GM12864 (cell line): Measurements from ENCODE around the gene DSCAML1.

Experiments used
- DNase-seq: peaks from one replicate; pipeline ENCODE4 v3.0.0-alpha.2; 2011; ENCODE audit warnings: low read depth
- H3K4me3 ChIP-seq: 2 replicates; pipeline ENCODE4 v1.5.1; 2011; ENCODE audit warnings: mild to moderate bottlenecking, low read depth, low read length, control low read depth
- TF ChIP-seq, protein P1 (sequence below): IDR thresholded peaks from 2 replicates; pipeline ENCODE4 v1.5.1; 2011; ENCODE audit warnings: low read depth, mild to moderate bottlenecking, moderate library complexity, low read length, control low read depth, inconsistent platforms; ENCODE audit errors: missing control alignments

The DSCAML1 gene

DNA sequence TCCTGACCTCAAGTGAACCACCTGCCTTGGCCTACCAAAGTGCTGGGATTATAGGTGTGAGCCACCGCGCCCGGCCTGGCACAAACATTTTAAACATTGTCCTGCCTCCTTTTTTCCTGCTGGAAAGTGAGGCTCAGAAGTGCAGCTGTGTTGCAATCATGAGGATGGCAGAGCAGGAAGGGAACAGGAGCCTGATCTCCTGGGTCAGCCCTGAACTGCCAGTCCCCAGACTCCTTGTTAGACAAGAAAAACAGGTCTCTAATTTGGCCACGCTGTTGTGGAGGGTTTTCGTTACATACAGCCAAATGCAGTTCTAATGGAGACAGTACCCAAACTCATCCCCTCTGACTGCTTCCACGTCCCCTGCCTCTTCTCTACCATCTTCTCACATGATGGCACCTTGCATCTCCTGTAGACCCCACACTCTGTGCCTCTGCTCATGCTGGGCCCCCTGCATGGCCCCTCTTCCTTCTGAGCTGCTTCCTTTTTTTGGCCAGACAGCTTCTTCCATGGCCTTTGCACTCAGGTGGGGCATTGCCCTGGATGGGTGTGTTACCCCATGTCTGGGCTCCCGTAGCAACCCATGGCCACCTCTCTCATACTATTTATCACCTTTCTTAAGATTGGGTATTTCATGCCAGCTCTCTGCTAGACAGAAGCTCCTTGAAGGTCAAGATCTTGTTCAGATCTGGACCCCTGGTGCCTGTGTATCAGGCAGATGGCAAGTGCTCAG lies 242.2 kb downstream of the DSCAML1 start:
- H3K4me3 ChIP-seq, result no peak overlapping the region
- TF ChIP-seq, protein P1, sequence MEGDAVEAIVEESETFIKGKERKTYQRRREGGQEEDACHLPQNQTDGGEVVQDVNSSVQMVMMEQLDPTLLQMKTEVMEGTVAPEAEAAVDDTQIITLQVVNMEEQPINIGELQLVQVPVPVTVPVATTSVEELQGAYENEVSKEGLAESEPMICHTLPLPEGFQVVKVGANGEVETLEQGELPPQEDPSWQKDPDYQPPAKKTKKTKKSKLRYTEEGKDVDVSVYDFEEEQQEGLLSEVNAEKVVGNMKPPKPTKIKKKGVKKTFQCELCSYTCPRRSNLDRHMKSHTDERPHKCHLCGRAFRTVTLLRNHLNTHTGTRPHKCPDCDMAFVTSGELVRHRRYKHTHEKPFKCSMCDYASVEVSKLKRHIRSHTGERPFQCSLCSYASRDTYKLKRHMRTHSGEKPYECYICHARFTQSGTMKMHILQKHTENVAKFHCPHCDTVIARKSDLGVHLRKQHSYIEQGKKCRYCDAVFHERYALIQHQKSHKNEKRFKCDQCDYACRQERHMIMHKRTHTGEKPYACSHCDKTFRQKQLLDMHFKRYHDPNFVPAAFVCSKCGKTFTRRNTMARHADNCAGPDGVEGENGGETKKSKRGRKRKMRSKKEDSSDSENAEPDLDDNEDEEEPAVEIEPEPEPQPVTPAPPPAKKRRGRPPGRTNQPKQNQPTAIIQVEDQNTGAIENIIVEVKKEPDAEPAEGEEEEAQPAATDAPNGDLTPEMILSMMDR, result no peak
- no peak for DNase-seq

DNA sequence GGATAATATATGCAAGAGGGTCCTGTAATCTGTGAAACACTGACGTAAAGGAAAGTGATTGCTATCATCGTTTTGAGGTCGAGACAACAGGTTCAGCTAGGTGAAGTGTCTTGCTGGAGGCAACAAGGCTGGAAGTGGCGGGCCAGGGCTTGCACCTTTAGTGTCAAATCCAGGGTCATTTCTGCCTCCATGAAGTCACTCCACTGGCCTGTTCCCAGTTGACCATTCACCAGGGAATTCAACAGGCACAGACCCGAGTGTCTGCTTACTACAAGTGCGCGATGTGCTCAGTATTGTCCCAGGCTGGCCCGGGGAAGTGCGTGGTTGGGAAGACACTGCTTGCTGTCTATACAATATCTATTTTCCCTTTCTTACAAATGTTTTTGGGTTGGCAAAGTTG lies 244.4 kb downstream of the DSCAML1 start:
- TF ChIP-seq, protein P1, result no peak
- DNase-seq, result no peak
- no peak overlapping the region for H3K4me3 ChIP-seq

DNA sequence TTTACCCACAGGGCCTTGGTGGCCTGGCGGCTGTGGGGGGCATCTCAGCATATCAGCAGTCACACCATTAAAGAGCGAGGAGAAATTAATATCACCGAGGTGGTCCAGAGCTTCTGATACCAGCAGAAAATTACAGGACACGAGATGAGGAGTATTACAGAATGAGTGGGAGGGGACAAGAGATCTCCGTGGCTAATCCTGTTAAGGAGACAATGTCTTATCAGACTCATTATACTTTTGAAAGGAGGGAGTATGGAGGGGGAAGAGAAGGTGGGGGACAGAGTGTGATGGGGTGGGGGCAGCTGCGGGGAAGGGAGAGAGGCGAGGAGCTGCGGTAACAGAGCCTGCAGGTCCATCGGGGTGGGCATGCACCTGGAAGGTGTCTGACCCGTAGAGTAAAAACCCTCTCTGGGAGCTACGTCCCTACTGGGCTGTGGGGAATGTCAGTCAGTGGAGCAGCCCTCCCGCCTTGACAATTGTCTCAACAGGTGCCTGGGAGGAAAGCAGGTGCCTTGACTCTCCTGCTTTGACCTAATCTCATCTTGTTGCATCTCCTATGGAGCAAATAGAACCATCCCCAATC lies 245.2 kb downstream of the DSCAML1 start:
- TF ChIP-seq, protein P1, result no peak
- no peak for DNase-seq
- H3K4me3 ChIP-seq, result no peak overlapping the region

DNA sequence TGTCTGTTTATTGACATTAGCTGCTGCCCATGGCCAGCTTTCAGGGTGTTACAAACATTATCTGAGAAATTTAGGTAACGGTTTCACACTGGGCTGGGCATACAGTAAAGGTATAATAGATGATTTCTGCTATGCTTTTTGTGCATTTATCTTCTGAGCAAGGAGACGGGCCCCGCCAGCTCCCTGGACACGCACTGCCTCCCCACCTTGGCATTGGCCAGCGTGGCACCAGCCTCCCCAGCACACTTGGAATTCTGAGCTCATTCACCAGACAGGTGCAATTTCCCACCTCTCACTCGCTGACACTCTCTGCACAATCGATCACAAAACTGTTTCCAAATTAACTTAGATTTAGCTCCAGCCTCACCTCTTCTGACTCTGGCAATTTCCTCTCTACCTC lies 246.6 kb downstream of the DSCAML1 start:
- DNase-seq, result no peak
- TF ChIP-seq, protein P1, result no peak
- H3K4me3 ChIP-seq, result no peak overlapping the region

DNA sequence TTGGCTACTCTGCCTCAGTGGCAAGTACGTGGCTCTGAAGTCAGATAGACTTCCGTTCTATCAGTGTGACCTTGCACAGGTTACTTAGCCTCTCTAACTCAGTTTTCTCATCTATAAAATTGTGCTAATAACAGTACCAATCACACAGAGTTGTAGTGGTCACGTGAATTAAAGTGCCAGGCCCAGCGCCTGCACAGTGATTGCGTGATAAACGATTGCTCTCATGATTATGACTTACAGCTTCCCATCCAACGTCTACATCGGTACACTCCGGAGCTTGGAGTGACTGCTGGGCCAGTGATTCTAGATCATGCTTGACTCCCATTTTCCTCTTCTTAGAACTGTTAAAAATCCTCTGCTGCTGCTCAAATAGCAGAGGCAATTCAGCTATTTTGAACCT lies 247.6 kb downstream of the DSCAML1 start:
- TF ChIP-seq, protein P1, result no peak

DNA sequence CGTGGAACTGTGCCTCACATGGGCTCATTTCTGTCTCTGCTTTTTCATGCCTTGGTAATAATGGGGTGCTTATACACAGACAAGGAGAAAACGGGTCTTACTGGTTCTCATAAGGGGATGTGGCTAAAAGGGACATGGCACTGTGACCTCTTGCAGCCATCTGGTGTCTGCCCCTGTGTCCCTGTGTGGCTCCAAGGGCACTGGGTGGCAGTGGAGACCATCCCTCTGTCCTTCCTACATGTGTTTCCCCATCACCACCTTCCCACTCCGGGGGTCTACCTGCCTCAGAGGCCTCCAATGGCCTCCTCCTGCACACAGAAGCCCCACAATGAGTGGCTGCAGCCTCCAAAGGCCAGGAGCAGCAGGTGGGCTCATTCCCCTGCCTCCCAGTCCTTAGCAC lies 248.1 kb downstream of the DSCAML1 start:
- DNase-seq, result no peak
- H3K4me3 ChIP-seq, result no peak overlapping the region
- TF ChIP-seq, protein P1, result no peak

More for the DNA sequence above, 247.6 kb downstream of the DSCAML1 start:
- H3K4me3 ChIP-seq, result no peak overlapping the region
- DNase-seq, result no peak

DNA sequence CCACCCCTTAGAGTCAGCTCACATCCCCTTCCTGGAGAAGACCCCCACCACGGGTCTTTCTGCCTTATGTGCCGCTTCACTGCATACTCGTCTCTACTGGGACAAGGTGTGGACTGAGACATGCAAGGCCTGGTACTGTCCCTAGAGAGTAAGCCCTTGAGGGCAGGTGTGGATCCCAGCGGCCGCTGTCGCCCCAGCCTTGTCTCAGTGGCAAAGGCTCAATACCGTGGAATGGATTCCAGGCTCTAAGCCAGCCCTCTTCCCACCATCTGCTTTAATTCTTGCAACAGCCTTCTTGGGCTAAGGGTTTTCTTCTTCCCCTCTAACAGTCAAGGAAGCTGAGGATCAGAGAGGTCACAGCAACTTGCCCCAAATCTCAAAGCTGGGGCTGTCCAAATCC lies 249.1 kb downstream of the DSCAML1 start:
- TF ChIP-seq, protein P1, result no peak
- H3K4me3 ChIP-seq, result no peak overlapping the region
- DNase-seq, result no peak
